ENCODE data around the gene ULK4. TPM values are rescaled to one million over a fixed set of nuclear protein-coding genes. Genes with fewer than 3 reads are reported as not detected.
A peak's percentile ranks its signal among the peaks of the same experiment; 100 is the strongest.

The ULK4 gene
- total and polyA plus RNA-seq, 9 of the 15 experiments (the other 6 are each of a cell fraction or from before 2014, with no cell fraction given), result 3.0 to 5.9 (median 3.5) TPM

GRCh38 chr3:41936384-41936783 lies 25.5 kb downstream of the ULK4 start:
- H3K27me3 ChIP-seq (ENCODE audit: control insufficient read depth in 2 of 2, insufficient read depth in 2 of 2, low read length in 2 of 2), result no peaks in the 10 kb centered on the region
- TF ChIP-seq RAD51 (IDR thresholded peaks at IDR 0.05; ENCODE audit: borderline replicate concordance, low read depth) (no peak), RBM25 (IDR thresholded peaks at IDR 0.05; ENCODE audit: low read depth, low read length, severe bottlenecking) (peak; percentile 48), ZNF146 (CRISPR knock-in tag; IDR thresholded peaks at IDR 0.05; ENCODE audit: unreplicated experiment) (peak; percentile 55)
- no peaks in the 10 kb centered on the region for H3K36me3 ChIP-seq (ENCODE audit: control insufficient read depth, insufficient read depth, low read length)
- H4K20me1 ChIP-seq (replicated peaks; ENCODE audit: control insufficient read depth, insufficient read depth, low read length), result no peaks in the 10 kb centered on the region
- no peaks in the 10 kb centered on the region for H3K9me1 ChIP-seq (ENCODE audit: control insufficient read depth, insufficient read depth, low read length)
- no peak for ATAC-seq
- no peak overlapping the region for H3K9ac ChIP-seq (ENCODE audit: insufficient read depth in 1 of 2, low read depth in 2 of 2, low read length in 2 of 2)
- H3K4me1 ChIP-seq (replicated peaks in 1 of 2; ENCODE audit: control insufficient read depth in 2 of 2, insufficient read depth in 2 of 2, low read length in 2 of 2), result no peaks in the 10 kb centered on the region
- no TSS peak for BruUV-seq (replicated peaks)
- no peak for DNase-seq (ENCODE audit: extremely low read depth in 1 of 4, low spot score in 3 of 4)
- H3K27ac ChIP-seq (ENCODE audit: extremely low read depth, low read depth, low read length), result no peak overlapping the region
- WGBS (ENCODE audit: insufficient coverage, low coverage, missing lambda C conversion rate), result 55% methylated on average over 1 of the region's 1 CpG
- in situ Hi-C loops (cut with MboI) (no loop called here), intact Hi-C loops (cut with micrococcal nuclease) (no loop called here)
- CTCF ChIA-PET (ENCODE audit: low intra/inter-chr PET ratio), result no interaction called here
- POLR2A ChIA-PET, result no interaction called here
- no peak overlapping the region for H3K4me2 ChIP-seq (ENCODE audit: insufficient read depth, low read length)
- no peaks in the 10 kb centered on the region for H3K9me3 ChIP-seq (replicated peaks; ENCODE audit: control insufficient read depth, insufficient read depth, low read depth, low read length)
- no peak overlapping the region for H2AFZ ChIP-seq (ENCODE audit: low read depth, low read length)
- FAIRE-seq, result no peak
- H3K79me2 ChIP-seq (ENCODE audit: control insufficient read depth, insufficient read depth, low read length), result no peaks in the 10 kb centered on the region
- no peak overlapping the region for H3K4me3 ChIP-seq

- Histone ChIP-seq H3K27me3 (ENCODE audit: control insufficient read depth in 2 of 2, insufficient read depth in 2 of 2, low read length in 2 of 2) (no peaks in the 10 kb centered on the region), H3K9me3 (replicated peaks; ENCODE audit: control insufficient read depth, insufficient read depth, low read depth, low read length) (no peaks in the 10 kb centered on the region), H3K9ac (ENCODE audit: insufficient read depth in 1 of 2, low read depth in 2 of 2, low read length in 2 of 2) (no peak overlapping the region), H3K4me3 (no peak overlapping the region), H3K79me2 (ENCODE audit: control insufficient read depth, insufficient read depth, low read length) (no peaks in the 10 kb centered on the region), H3K27ac (ENCODE audit: extremely low read depth, low read depth, low read length) (no peak overlapping the region), H3K4me1 (replicated peaks in 1 of 2; ENCODE audit: control insufficient read depth in 2 of 2, insufficient read depth in 2 of 2, low read length in 2 of 2) (no peaks in the 10 kb centered on the region), H4K20me1 (replicated peaks; ENCODE audit: control insufficient read depth, insufficient read depth, low read length) (no peaks in the 10 kb centered on the region), H2AFZ (ENCODE audit: low read depth, low read length) (no peak overlapping the region), H3K36me3 (ENCODE audit: control insufficient read depth, insufficient read depth, low read length) (no peaks in the 10 kb centered on the region), H3K9me1 (ENCODE audit: control insufficient read depth, insufficient read depth, low read length) (no peaks in the 10 kb centered on the region), H3K4me2 (ENCODE audit: insufficient read depth, low read length) (no peak overlapping the region)
- ATAC-seq, result no peak
- no TSS peak for BruUV-seq (replicated peaks)
- ChIA-PET CTCF (ENCODE audit: low intra/inter-chr PET ratio) (no interaction called here), POLR2A (no interaction called here)
- DNase-seq (ENCODE audit: extremely low read depth in 1 of 4, low spot score in 3 of 4), result no peak
- in situ Hi-C loops (cut with MboI), result no loop called here
- TF ChIP-seq CEBPG (CRISPR knock-in tag; IDR thresholded peaks at IDR 0.05), result no peak
- TF ChIP-seq CEBPG (tag; conservative IDR thresholded peaks at IDR 0.05 in 1 of 2, IDR thresholded peaks at IDR 0.05 in 1 of 2), result peak in 1 of 2 experiments; percentile 73; a peak in 3 of 4 replicates
- peak; percentile 61 for TF ChIP-seq CEBPB (tag; IDR thresholded peaks at IDR 0.05)
- no peak for TF ChIP-seq SMARCB1 (IDR thresholded peaks at IDR 0.05; ENCODE audit: insufficient read length, low read depth)
- intact Hi-C loops (cut with micrococcal nuclease), result no loop called here
- FAIRE-seq, result no peak
- WGBS (ENCODE audit: insufficient coverage, low coverage, missing lambda C conversion rate), result 6% methylated on average over 3 of the region's 3 CpGs
Observed at GRCh38 chr3:41933154-41933676, 28.7 kb downstream of the ULK4 start.

Measured in K562 (cell line).